OCI-LY1 (cell line): Measurements from ENCODE around the gene ABHD6.

ENCODE experiments used
- H2AFZ ChIP-seq: fragments of 200-600 bp; sonication (generic), shearing (Covaris generic); 2 replicates; pipeline ENCODE4 v1.6.0; 2014; ENCODE audit warnings: antibody characterized with exemption, mild to moderate bottlenecking, low read length
- H3F3A ChIP-seq: fragments of 200-600 bp; sonication (generic), shearing (Covaris generic); 2 replicates; pipeline ENCODE4 v1.6.0; 2014; ENCODE audit warnings: mild to moderate bottlenecking, antibody characterized with exemption, low read length, moderate library complexity; ENCODE audit not compliant: insufficient read depth
- H3K27ac ChIP-seq: fragments of 200-600 bp; sonication (generic); 2 replicates; pipeline ENCODE4 v1.5.1; 2014; ENCODE audit warnings: low read length, mixed run types, mild to moderate bottlenecking, low read depth; ENCODE audit not compliant: poor library complexity, severe bottlenecking
- H3K27me3 ChIP-seq: fragments of 200-600 bp; sonication (generic); 2 replicates; pipeline ENCODE4 v1.6.0; 2014; ENCODE audit warnings: antibody characterized with exemption, mild to moderate bottlenecking, low read length, moderate library complexity; ENCODE audit not compliant: insufficient read depth
- H3K36me3 ChIP-seq: fragments of 200-600 bp; sonication (generic); 2 replicates; pipeline ENCODE4 v1.6.1; 2014; ENCODE audit warnings: mild to moderate bottlenecking, antibody characterized with exemption, low read length, moderate library complexity, mixed read lengths; ENCODE audit not compliant: insufficient read depth
- H3K4me1 ChIP-seq: fragments of 200-600 bp; sonication (generic); 2 replicates; pipeline ENCODE4 v1.5.1; 2014; ENCODE audit warnings: mild to moderate bottlenecking, low read length, moderate library complexity; ENCODE audit not compliant: insufficient read depth, severe bottlenecking
- H3K4me2 ChIP-seq: fragments of 200-600 bp; sonication (generic), shearing (Covaris generic); 2 replicates; pipeline ENCODE4 v1.6.1; 2014; ENCODE audit warnings: low read length
- H3K4me3 ChIP-seq: fragments of 200-600 bp; sonication (generic); 2 replicates; pipeline ENCODE4 v1.5.1; 2014; ENCODE audit warnings: low read length, low read depth, mild to moderate bottlenecking, mixed read lengths; ENCODE audit not compliant: poor library complexity, severe bottlenecking
- H3K79me2 ChIP-seq: fragments of 200-600 bp; shearing (Covaris generic); 2 replicates; pipeline ENCODE4 v1.6.1; 2016; ENCODE audit warnings: mixed run types, low read length, mixed read lengths; ENCODE audit not compliant: insufficient read depth
- H3K9ac ChIP-seq: fragments of 200-600 bp; sonication (generic), shearing (Covaris generic); 2 replicates; pipeline ENCODE4 v1.6.1; 2014; ENCODE audit warnings: mild to moderate bottlenecking, low read length, mixed read lengths
- H3K9me2 ChIP-seq: fragments of 200-600 bp; sonication (generic), shearing (Covaris generic); 2 replicates; pipeline ENCODE4 v1.6.1; 2014; ENCODE audit warnings: low read depth, mild to moderate bottlenecking, low read length, mixed read lengths
- H3K9me3 ChIP-seq: fragments of 200-600 bp; shearing (Covaris generic); 2 replicates; pipeline ENCODE4 v1.6.1; 2014; ENCODE audit warnings: low read length, mixed read lengths
- H4K20me1 ChIP-seq: fragments of 200-600 bp; sonication (generic), shearing (Covaris generic); 2 replicates; pipeline ENCODE4 v1.6.0; 2016; ENCODE audit warnings: mild to moderate bottlenecking, low read length; ENCODE audit not compliant: insufficient read depth
- CTCF ChIP-seq: fragments of 200-600 bp; sonication (generic), shearing (Covaris generic); IDR thresholded peaks from 2 replicates; pipeline ENCODE4 v1.5.1; 2017; ENCODE audit warnings: mild to moderate bottlenecking, antibody characterized with exemption, low read length, moderate library complexity, mixed read lengths
- EZH2 ChIP-seq: fragments of 200-600 bp; sonication (generic), shearing (Covaris generic); IDR thresholded peaks from 2 replicates; pipeline ENCODE4 v1.8.0; 2017; ENCODE audit warnings: borderline replicate concordance, mixed run types, mild to moderate bottlenecking, antibody characterized with exemption, low read length, moderate library complexity, mixed read lengths

The ABHD6 gene

GRCh38 chr3:58206406-58207011 lies 31.1 kb upstream of the ABHD6 start:
- Histone ChIP-seq H3K9me3 (no peaks in the 10 kb centered on the region), H3K4me3 (no peak overlapping the region), H3F3A (no peaks in the 10 kb centered on the region), H4K20me1 (no peaks in the 10 kb centered on the region), H3K4me2 (no peak overlapping the region), H3K36me3 (no peaks in the 10 kb centered on the region), H3K79me2 (no peaks in the 10 kb centered on the region), H3K9me2 (no peaks in the 10 kb centered on the region), H2AFZ (no peak overlapping the region), H3K27ac (no peak overlapping the region), H3K9ac (no peak overlapping the region), H3K4me1 (no peaks in the 10 kb centered on the region), H3K27me3 (no peaks in the 10 kb centered on the region)
- TF ChIP-seq EZH2 (no peak), CTCF (no peak)

GRCh38 chr3:58207954-58208353 lies 29.6 kb upstream of the ABHD6 start:
- no peaks in the 10 kb centered on the region for H4K20me1 ChIP-seq
- H3K4me3 ChIP-seq, result no peak overlapping the region
- H3K36me3 ChIP-seq, result no peaks in the 10 kb centered on the region
- H3F3A ChIP-seq, result no peaks in the 10 kb centered on the region
- H3K27me3 ChIP-seq, result no peaks in the 10 kb centered on the region
- H3K4me1 ChIP-seq, result no peaks in the 10 kb centered on the region
- TF ChIP-seq EZH2 (no peak), CTCF (no peak)
- H3K79me2 ChIP-seq, result no peaks in the 10 kb centered on the region
- H2AFZ ChIP-seq, result no peak overlapping the region
- no peaks in the 10 kb centered on the region for H3K9me2 ChIP-seq
- no peaks in the 10 kb centered on the region for H3K9me3 ChIP-seq
- H3K9ac ChIP-seq, result no peak overlapping the region
- H3K27ac ChIP-seq, result no peak overlapping the region
- no peak overlapping the region for H3K4me2 ChIP-seq

GRCh38 chr3:58209933-58210332 lies 27.7 kb upstream of the ABHD6 start:
- H4K20me1 ChIP-seq, result no peaks in the 10 kb centered on the region
- no peak overlapping the region for H3K4me2 ChIP-seq
- no peaks in the 10 kb centered on the region for H3K36me3 ChIP-seq
- no peak overlapping the region for H2AFZ ChIP-seq
- H3K27me3 ChIP-seq, result no peaks in the 10 kb centered on the region
- TF ChIP-seq EZH2 (no peak), CTCF (no peak)
- H3K4me1 ChIP-seq, result peaks cover 8% of the 10 kb centered on the region
- H3K9ac ChIP-seq, result no peak overlapping the region
- H3K9me2 ChIP-seq, result no peaks in the 10 kb centered on the region
- H3F3A ChIP-seq, result no peaks in the 10 kb centered on the region
- no peaks in the 10 kb centered on the region for H3K9me3 ChIP-seq
- H3K4me3 ChIP-seq, result no peak overlapping the region
- H3K79me2 ChIP-seq, result no peaks in the 10 kb centered on the region
- no peak overlapping the region for H3K27ac ChIP-seq
